ENCODE data around the gene SELENOF. TPM values are rescaled to one million over a fixed set of nuclear protein-coding genes. Genes with fewer than 3 reads are reported as not detected.
A peak's percentile ranks its signal among the peaks of the same experiment; 100 is the strongest.

The SELENOF gene
- total RNA-seq = 187 and 193 TPM in 2 replicates

DNA sequence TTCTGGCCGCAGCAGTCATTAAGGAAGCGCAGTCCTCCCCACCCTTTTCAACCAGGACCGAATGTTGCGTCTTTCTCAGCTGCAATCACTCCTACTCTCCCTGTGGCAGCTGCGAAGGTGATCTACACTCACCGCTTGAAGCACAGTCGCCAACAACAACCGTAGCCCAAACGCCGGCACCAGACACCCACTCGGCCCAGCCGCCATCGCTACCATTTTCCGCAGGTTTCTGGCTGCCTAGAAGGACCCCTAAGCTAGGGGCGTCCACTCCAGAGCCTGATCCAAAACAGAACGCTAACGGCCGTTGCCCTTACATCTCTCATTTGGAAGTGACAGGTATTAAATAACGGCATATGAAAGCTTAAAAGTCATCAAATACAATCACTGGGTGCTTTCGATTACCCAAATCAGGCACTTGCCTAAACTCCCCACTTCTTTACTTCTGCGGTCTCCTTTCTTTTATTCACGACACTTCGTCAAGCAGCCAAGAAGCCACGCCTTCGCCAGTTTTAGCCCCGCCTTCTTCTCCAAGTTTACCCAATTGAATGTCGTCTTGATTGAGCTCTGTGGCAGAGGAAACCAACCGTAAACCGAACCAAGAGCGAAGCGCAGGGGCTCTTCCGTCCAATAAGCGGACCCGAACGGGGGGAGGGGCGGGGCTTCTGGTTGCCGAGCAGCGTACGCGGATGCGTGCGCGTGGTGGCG, at the start of gene SELENOF:
Gene SELENOF, minus strand, starts transcription at position 231 of the 705 bp plus-strand sequence. Its CDS starts 15 bp downstream, at position 216.
- peak; percentile 99 for DNase-seq (ENCODE audit: low read depth, low spot score)

DNA sequence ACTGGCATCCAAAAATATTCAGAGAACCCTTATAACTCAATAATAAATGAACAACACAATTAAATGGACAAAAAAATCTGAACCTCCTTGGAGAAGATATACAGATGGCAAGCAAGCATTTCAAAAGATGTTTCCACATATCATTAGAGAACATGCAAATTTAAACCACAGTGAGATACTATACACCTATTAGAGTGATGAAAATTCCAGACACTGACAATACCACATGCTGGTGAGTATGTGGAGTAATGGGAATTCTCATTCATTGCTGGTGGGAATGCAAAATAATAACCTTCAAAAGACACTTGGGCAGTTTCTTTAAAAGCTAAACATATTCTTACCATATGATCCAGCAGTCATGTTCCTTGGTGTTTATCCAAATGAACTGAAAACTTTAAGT, 46.6 kb upstream of the SELENOF start:
- DNase-seq (ENCODE audit: low read depth, low spot score) = no peak

DNA sequence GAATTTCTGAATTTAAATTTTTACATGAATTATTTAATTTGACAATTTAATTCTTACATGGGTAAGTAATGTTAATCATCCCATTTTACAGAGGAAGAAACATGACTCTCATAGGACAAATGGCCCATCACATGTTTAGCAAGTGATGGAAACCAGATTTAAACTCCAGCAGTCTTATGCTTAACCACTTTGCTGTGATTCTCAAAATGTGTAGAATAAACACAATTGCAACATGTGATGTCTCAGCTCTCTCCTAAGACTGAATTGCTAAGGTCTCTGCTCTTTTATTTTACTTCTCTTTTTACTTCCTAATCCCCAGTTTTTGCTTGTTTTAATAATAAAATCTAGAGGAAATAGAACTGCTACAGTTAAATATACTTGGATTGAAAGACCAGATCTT, 43.3 kb upstream of the SELENOF start:
- no peak for DNase-seq (ENCODE audit: low read depth, low spot score)

DNA sequence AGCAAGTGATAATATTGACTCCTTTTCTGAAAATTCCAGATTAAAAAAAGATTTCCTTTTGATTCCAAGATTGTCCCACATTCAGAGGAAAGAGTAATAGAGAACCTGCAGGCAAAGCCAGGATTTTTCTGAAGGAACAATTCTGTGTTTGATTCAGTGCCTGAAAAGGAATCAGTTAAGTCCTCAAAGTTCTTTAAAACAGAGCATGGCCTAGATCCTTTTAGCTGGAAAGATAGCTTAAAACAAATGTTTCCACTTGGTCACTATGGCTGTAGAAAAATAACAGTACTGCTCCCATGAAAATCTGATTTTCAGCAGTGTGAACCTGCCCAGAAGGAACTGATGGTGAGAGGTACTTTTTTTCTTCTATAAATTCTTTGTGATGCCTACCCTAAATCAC, 42.3 kb upstream of the SELENOF start:
- DNase-seq (ENCODE audit: low read depth, low spot score) = no peak

DNA sequence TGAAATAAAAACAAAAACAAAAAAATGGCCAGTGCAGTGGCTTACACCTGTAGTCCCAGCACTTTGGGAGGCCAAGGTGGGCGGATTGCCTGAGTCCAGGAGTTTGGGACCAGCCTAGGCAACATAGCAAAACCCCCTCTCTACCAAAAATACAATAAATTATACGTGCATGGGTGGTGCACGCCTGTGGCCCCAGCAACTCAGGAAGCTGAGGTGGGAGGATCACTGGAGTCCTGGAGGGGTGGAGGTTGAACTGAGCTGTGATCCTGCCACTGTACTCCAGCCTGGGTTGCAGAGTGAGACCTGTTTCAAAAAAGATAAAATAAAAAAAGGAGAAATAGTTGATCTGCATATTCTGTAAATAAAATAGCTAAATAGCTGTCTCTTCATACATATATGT, 41.8 kb upstream of the SELENOF start:
- no peak for DNase-seq (ENCODE audit: low read depth, low spot score)

DNA sequence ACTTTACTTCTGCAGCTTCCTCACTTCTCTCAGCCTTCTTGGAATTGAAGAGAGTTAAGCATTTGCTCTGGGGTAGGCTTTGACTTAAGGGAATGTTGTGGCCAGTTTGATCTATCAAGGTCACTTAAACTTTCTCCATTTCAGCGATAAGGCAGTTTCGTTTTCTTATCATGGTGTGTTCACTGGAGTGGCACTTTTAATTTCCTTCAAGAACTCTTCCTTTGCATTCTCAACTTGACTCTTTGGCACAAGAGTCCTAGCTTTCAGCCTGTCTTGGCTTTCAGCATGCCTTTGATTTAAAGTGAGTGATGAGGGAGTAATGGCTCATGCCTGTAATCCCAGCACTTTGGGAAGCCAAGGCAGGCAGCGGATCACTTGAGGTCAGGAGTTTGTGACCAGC, 39.2 kb upstream of the SELENOF start:
- DNase-seq (ENCODE audit: low read depth, low spot score) = no peak

DNA sequence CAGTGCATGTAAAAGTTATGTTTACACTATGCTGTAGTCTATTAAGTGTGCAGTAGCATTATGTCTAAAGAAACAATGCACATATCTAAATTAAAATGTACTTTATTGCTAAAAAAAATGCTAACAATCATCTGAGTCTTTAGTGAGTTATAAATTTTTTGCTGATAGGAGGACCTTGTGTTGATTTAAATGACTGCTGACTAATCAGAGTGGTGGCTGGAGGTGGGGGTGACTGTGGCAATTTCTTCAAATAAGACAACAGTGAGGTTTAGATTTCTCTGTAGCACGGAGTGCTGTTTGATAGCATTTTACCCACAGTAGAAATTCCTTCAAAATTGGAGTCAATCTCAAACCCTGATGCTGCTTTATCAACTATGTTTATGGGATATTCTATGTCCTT, 37.5 kb upstream of the SELENOF start:
- DNase-seq (ENCODE audit: low read depth, low spot score) = no peak

DNA sequence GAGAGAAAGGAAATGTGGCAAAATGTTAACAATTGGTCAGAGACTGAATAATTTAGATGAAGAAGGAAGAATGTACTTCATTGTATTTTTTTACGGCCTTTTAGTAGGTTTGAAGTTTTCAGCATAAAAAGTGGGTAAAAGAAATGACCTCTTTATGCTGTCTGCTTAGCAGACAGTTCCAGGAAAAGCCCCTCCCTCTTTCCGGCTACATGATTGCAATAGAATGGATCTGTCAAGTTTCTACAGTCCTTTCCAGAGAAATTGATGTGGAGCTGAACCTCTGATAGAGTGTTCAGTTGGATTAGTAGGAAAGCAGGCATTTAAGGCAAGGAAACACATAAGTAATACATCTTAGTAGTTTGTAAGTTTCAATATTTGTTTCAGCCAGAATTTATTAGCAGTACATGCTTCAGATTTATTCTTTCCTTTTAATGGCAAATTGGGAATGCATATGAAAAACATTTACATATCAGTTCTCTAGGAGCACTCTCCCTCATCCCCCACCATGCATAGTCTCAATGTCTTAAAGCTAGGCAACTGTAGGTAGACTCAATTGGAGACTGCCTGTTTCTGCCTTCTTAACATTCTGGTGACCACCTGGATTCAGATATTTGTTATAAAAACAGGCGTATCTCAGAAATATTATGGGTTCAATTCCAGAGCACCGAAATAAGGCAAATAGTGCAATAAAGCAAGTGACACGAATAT, 36.9 kb upstream of the SELENOF start:
- no peak for DNase-seq (ENCODE audit: low read depth, low spot score)

DNA sequence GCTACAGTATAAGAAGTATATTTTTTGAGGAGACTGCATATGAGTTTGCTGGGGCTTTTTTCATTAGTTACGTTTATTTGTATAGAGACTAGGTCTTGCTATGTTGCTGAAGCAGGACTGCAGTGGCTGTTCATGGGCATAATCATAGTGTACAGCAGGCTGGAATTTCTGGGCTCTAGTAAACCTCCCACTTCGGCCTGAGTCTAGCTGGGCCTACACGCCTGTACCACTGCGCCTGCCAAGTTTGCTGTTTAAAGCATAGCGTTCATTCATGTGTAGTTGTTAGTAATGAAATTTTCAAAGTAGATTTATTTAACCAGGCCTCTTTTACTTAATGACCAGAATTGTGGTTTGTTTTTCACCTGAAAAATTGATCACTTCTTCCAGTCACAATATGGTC, 34.3 kb upstream of the SELENOF start:
- DNase-seq (ENCODE audit: low read depth, low spot score) = no peak

DNA sequence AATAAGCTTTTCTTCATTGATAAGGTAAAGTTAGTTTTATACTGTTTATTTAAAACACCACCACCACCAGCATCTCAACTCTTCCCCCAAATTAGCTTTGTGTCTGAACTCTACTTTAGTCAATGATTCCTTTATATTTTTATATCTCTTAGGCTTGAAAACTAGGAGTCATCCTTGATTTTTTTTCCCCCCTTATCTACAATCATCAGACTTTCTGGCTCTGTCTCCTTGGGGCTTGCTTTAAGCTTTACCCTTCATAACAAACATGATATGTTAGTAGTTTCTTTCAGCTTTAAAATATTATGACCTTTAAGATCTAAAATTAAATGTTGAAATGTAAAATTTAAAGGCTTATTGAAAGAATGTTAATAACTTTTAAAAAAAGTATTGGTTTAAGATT, 28.8 kb upstream of the SELENOF start:
- DNase-seq (ENCODE audit: low read depth, low spot score) = no peak

DNA sequence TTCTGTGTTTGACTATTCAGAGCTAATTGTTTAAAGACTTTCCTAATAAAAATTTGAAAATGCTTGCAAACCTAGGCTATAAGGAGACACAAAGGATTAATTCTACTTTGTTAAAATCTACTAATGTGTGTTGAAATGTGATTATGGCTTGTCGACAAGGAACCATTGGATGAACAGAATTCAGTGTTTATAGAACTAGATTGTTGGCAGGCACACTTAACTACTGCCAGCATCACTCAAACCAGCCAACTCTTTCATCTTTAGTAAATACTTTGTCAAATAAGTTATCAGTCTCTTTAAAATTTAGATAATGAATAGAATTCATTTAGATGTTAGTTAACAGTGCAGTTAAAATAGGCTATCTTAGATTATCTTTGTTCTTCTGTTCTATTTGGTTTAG, 28.1 kb upstream of the SELENOF start:
- DNase-seq (ENCODE audit: low read depth, low spot score) = no peak

DNA sequence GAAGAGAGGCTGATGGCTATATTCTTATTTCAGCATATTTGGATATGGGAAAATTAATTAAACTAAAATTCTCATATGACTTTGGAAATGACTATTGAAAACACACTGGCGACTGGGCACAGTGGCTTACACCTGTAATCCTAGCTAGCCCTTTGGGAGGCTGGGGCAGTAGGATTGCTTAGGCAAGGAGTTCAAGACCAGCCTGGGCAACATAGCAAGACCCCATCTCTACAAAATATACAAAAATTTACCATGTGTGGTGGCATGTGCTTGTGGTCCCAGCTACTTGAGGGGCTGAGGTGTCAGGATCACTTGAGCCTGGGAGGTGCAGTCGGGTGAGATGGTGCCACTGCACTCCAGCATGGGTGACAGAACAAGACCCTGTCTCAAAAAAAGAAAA, 26.7 kb upstream of the SELENOF start:
- no peak for DNase-seq (ENCODE audit: low read depth, low spot score)

DNA sequence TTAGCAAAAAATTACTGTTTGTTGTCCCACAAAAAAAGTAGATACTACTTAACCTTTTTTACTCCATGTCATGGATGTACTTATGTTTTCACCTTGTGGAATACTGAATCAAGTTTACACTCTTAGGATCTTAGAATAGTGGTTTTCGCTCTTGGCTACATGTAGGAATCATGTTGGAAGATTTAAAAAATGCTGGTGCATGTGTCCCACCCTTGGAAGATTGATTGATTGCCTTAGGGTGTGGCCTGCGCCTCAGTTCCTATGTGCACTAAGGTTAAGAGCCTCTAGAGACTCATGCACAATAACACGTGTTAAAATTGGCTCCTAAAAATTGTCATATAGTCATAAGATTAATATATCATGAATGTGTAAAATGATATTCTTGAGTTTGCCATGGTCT, 25.5 kb upstream of the SELENOF start:
- DNase-seq (ENCODE audit: low read depth, low spot score) = no peak

DNA sequence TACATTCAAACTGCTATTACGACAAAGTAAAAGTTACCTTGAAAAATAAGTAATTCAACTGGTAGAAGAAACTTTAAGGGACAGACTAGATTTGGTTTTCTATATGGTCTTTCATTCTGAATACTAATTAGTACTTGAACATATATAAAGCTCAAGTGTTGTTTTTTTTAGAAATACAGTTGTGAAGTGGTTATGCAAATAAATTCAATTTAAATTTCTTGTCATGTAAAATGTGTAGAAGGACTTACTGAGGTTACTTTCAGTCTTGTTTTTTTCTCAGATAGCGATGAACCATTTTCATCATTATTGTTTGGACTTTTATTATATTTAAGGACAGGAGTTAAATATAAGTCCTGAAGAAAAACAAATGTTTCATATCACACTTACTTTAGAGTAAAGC, 24.9 kb upstream of the SELENOF start:
- DNase-seq (ENCODE audit: low read depth, low spot score) = no peak

DNA sequence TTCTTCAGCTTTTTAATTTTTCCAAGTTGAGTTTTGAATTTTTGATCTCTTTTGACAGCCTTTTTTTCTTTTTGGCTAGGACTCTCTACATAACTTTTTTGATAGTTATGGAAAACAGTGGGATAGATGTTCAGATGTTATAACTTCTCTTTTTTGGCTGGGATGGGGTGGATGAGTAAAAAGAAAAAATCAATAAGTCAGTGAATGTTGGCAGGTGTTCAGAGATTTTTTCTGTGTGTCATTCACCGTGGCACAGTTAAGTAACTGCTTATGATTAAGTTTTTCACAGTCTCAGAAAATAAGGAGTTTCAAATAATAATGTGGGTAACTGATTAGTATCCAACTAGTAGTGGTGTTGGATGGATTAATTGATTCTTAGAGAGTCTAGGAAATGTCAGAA, 24.5 kb upstream of the SELENOF start:
- DNase-seq (ENCODE audit: low read depth, low spot score) = no peak

DNA sequence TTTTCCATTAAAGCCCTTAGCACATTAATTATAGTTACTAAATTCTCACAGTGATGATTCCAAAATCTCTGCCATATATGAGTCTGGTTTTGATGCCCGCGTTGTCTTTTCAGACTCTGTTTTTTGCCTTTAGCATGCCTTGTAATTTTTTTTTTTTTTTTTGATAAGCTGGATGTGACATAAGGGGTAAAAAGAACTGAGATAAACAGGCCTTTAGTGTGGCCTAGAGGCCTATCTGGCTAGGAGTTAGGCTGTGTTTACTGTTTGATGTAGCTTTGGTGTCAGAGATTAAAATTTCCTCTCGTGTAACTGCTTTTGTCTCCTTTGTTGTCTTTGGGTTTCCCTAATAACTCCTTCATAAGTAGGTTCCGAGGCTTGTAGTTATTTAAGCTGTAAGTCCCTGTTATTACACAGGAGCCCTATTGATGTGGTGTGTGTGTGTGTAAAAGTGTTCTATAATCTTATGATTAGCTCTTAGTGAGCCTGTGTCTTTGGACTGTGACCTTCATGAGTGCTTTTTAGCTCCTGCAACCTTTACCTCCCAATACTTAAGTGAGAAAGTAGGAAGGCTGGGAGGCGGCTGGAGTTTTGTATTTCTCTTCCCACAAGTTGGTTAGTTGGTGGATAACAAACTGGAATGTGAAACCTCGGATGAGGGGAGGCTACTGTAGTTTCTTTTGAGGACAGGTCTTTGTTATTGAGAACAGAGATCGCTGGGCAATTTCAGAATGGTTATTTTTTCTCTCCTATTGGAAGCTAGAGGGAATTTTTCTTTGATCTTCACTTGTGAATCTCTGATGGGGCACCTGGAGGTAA, 19.8 kb upstream of the SELENOF start:
- DNase-seq (ENCODE audit: low read depth, low spot score) = no peak

DNA sequence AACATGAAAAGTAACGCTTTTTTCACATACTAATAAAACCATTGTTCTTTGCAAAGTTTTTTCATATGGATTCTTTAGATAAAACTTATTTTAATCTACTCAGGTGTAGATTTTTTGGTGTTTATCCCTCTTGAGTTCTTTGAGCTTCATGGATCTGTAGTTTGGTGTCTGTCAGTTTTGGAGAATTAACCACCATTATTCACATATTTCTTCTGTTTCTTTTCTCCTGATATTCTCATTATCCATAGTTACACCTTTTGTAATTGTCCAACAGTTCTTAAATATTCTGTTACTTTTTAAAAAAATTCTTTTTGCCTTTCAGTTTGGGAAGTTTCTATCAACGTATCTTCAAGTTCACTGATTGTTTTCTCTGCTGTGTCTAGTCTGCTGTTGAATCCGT, 19.1 kb upstream of the SELENOF start:
- DNase-seq (ENCODE audit: low read depth, low spot score) = no peak

DNA sequence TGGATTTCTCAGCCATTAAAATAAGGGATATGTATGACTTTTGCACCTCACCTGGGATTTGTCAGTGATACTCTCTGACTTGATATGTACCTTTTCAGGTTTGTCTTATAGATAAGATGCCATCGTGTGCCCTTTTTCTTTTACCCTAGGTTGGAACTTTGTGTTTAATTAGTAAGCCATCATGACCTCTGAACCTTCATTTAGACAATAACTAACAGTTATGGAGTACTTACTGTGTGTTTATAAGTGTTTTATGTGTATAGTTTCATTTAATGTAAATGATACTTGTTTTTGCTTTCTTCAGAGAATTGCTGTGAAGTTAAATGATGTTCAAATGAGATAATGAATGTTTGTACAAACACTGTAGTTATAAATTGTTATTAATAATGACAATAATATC, 14.9 kb upstream of the SELENOF start:
- no peak for DNase-seq (ENCODE audit: low read depth, low spot score)

DNA sequence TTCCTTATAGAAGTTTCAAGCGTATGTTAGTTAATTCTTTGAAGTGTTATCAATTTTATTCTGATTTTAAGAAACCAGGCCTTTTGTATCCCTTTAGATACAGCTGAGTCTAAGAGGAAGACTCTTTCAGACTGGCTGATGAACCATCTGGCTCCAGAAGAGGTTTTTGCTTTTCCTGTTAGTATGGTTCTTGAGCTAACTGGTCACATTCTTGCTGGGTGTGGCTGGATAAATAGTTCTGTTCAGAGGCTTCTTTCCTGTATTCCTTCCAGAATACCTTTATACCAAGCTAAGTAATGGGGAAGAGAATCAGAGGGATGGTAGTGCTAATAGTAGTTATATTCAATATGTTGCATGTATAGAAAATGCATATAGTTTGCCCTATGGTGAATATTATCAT, 13.0 kb upstream of the SELENOF start:
- DNase-seq (ENCODE audit: low read depth, low spot score) = no peak

DNA sequence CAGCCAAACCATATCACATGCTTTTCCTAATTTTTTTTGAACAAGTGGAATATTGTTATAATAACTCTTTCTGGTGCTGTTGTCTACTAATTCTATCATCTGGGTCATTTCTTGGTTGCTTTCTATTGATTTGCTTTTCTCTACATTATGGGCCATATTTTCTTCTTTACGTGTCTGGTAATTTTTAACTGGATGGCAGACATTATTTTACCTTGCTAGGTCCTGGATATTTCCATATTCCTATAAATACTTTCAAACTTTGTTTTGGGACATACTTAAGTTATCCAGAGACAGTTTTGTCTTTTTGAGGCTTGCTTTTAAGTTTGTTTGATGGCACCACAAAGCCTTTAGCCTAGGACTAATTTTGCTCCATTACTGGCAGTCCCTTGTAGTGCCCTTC, 11.8 kb upstream of the SELENOF start:
- DNase-seq (ENCODE audit: low read depth, low spot score) = no peak

DNA sequence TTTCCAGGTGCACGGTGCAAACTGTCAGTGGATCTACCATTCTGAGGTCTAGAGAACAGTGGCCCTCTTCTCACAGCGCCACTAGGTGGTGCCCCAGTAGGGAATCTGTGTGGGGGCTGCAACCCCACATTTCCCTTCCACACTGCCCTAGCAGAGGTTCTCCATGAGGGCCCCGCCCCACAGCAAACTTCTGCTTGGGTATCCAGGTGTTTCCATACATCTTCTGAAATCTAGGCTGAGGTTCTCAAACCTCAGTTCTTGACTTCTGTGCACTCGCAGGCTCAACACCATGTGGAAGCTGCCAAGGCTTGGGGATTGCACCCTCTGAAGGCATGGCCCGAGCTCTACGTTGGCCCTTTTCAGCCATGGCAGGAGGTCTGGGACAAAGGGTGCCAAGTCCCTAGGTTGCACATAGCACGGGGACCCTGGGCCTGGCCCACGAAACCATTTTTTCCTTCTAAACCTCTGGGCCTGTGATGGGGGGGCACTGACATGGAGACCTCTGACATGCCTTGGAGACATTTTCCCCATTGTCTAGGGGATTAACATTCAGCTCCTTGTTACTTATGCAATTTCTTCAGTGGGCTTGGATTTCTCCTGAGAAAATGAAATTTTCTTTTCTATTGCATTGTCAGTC, 10.5 kb upstream of the SELENOF start:
- DNase-seq (ENCODE audit: low read depth, low spot score) = no peak

DNA sequence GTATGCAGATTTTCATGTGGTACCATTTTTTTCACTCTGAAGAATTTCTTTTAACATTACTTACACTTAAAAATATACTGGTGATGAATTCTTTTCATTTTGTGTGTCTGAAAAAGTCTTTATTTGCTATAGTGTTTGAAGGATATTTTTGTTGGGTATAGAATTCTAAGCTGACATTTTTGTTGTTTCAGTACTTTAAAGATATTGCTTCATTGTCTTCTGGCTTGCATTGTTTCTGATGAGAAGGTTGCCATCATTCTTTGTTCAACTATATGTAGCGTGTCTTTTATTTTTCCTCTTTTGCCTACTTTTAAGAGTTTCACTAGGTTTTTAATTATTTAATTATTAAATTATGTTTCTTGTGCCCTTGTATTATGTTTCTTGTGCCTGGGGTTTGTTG, 8.5 kb upstream of the SELENOF start:
- DNase-seq (ENCODE audit: low read depth, low spot score) = no peak
